ENCODE results near the gene RAB9A. TPM values are rescaled to one million over a fixed set of nuclear protein-coding genes. Genes with fewer than 3 reads are reported as not detected.
A peak's percentile ranks its signal among the peaks of the same experiment; 100 is the strongest.

Gene RAB9A
- total RNA-seq, 1 donor from 2014 or later = 34.2 TPM

DNA sequence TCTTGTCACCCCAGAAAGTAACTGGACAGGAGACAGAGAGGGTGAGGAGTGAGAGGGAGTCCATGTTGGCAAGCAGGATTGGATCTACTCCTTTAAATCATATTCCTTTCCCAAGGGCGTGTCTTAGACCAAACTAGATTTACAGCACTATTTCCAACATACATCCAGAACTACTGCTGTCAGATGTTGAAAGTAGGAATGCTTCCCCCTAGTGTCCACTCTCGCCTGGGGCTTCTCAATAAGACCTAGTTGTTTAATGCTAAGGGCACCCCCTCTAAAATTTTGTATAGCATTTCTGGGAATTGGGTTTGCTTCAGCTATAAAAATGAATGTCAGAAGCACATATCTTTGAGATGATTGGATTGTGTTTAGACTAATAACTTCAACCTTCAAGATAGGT, 58.9 kb downstream of the RAB9A start:
- Mint-ChIP-seq H3K27me3 (ENCODE audit: low read depth, unreplicated experiment) (no peaks in the 10 kb centered on the region), H3K9me3 (ENCODE audit: unreplicated experiment) (no peaks in the 10 kb centered on the region), H3K4me3 (ENCODE audit: unreplicated experiment) (no peak overlapping the region), H3K36me3 (ENCODE audit: low read depth, unreplicated experiment) (no peaks in the 10 kb centered on the region), H3K4me1 (ENCODE audit: low read depth, unreplicated experiment) (peaks cover 5% of the 10 kb centered on the region), H3K27ac (ENCODE audit: unreplicated experiment) (no peak overlapping the region)
- no peaks in the 10 kb centered on the region for H3K79me2 ChIP-seq (ENCODE audit: insufficient read depth, low read length)
- H2AFZ ChIP-seq (ENCODE audit: low read depth, low read length) = no peak overlapping the region
- H3K4me2 ChIP-seq (ENCODE audit: low read length) = no peak overlapping the region
- no peaks in the 10 kb centered on the region for H3K4me1 ChIP-seq (ENCODE audit: insufficient read depth, low read length)
- no peak for TF ChIP-seq EZH2 (IDR thresholded peaks at IDR 0.05; ENCODE audit: insufficient read depth, low read length)
- TF ChIP-seq, protein P1, sequence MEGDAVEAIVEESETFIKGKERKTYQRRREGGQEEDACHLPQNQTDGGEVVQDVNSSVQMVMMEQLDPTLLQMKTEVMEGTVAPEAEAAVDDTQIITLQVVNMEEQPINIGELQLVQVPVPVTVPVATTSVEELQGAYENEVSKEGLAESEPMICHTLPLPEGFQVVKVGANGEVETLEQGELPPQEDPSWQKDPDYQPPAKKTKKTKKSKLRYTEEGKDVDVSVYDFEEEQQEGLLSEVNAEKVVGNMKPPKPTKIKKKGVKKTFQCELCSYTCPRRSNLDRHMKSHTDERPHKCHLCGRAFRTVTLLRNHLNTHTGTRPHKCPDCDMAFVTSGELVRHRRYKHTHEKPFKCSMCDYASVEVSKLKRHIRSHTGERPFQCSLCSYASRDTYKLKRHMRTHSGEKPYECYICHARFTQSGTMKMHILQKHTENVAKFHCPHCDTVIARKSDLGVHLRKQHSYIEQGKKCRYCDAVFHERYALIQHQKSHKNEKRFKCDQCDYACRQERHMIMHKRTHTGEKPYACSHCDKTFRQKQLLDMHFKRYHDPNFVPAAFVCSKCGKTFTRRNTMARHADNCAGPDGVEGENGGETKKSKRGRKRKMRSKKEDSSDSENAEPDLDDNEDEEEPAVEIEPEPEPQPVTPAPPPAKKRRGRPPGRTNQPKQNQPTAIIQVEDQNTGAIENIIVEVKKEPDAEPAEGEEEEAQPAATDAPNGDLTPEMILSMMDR (IDR thresholded peaks at IDR 0.05; ENCODE audit: insufficient read depth, low read depth, low read length) = peak; percentile 47
- FAIRE-seq (peak; percentile 99), DNase-seq (ENCODE audit: low read depth) (peak; percentile 42)
- no peaks in the 10 kb centered on the region for H3K9me3 ChIP-seq (ENCODE audit: insufficient read depth, low read depth, low read length)
- H3K36me3 ChIP-seq (ENCODE audit: insufficient read depth, low read length) = peaks cover 6% of the 10 kb centered on the region
- no peak overlapping the region for H3K27ac ChIP-seq (ENCODE audit: low read depth, low read length)
- H3K27me3 ChIP-seq (ENCODE audit: insufficient read depth, low read length) = no peaks in the 10 kb centered on the region
- no peak overlapping the region for H3K9ac ChIP-seq (ENCODE audit: low read length)
- H4K20me1 ChIP-seq (ENCODE audit: insufficient read depth, low read length) = no peaks in the 10 kb centered on the region
- no peak overlapping the region for H3K4me3 ChIP-seq (ENCODE audit: insufficient read depth, low read depth, low read length)

DNA sequence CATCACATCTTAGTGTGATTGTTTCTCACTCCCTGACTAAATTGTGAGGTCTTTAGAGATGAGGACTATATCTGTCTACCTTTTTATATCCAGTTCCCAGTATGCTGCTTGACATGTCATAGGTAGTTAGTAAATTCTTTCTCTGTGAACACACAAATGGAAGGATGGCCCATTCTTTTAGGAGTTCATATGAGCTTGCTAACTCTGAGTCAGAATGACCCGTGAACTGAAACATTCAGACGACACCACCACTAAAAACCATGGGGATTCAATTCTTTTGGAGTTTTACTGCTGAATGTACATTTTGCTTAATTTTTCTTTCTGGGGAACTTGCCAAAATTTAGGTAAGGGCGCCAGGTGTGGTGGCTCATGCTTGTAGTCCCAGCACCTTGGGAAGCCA, 59.6 kb downstream of the RAB9A start:
- H3K27me3 Mint-ChIP-seq (ENCODE audit: low read depth, unreplicated experiment) = no peaks in the 10 kb centered on the region
- H3K27ac ChIP-seq (ENCODE audit: low read depth, low read length) = peak overlapping the region; percentile 18
- no peaks in the 10 kb centered on the region for H3K36me3 Mint-ChIP-seq (ENCODE audit: low read depth, unreplicated experiment)
- no peaks in the 10 kb centered on the region for H3K4me1 ChIP-seq (ENCODE audit: insufficient read depth, low read length)
- H3K27ac Mint-ChIP-seq (ENCODE audit: unreplicated experiment) = no peak overlapping the region
- no peaks in the 10 kb centered on the region for H3K79me2 ChIP-seq (ENCODE audit: insufficient read depth, low read length)
- DNase-seq (ENCODE audit: low read depth) (no peak), FAIRE-seq (peak; percentile 77)
- peaks cover 5% of the 10 kb centered on the region for H3K4me1 Mint-ChIP-seq (ENCODE audit: low read depth, unreplicated experiment)
- no peak overlapping the region for H2AFZ ChIP-seq (ENCODE audit: low read depth, low read length)
- peaks cover 6% of the 10 kb centered on the region for H3K36me3 ChIP-seq (ENCODE audit: insufficient read depth, low read length)
- H4K20me1 ChIP-seq (ENCODE audit: insufficient read depth, low read length) = no peaks in the 10 kb centered on the region
- no peaks in the 10 kb centered on the region for H3K9me3 ChIP-seq (ENCODE audit: insufficient read depth, low read depth, low read length)
- TF ChIP-seq EZH2 (IDR thresholded peaks at IDR 0.05; ENCODE audit: insufficient read depth, low read length) = no peak
- TF ChIP-seq, protein P1 (IDR thresholded peaks at IDR 0.05; ENCODE audit: insufficient read depth, low read depth, low read length) = no peak
- H3K4me3 Mint-ChIP-seq (ENCODE audit: unreplicated experiment) = no peak overlapping the region
- H3K27me3 ChIP-seq (ENCODE audit: insufficient read depth, low read length) = no peaks in the 10 kb centered on the region
- H3K4me3 ChIP-seq (ENCODE audit: insufficient read depth, low read depth, low read length) = no peak overlapping the region
- no peaks in the 10 kb centered on the region for H3K9me3 Mint-ChIP-seq (ENCODE audit: unreplicated experiment)
- no peak overlapping the region for H3K4me2 ChIP-seq (ENCODE audit: low read length)
- peak overlapping the region; percentile 28 for H3K9ac ChIP-seq (ENCODE audit: low read length)

DNA sequence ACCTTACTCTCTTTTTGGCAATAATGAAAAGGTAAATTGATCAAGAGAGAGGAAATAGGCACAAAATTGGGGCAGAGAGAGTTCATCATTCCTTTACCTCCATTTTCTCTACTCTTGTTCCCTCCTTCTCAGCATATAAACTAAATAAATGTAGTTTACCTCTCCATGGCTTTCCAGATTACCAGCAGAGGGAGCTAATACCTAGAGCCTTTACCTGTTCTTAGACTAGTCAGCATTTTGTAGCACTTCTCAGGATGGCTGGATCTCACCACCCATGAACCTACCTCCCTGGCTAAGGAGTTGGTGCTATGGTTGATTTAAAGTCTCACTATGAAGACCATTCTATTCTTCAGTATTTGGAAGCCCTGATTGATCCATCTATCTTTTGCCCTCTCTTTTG, 61.3 kb downstream of the RAB9A start:
- H3K9me3 Mint-ChIP-seq (ENCODE audit: unreplicated experiment) = no peaks in the 10 kb centered on the region
- Histone ChIP-seq H3K27ac (ENCODE audit: low read depth, low read length) (no peak overlapping the region), H3K4me1 (ENCODE audit: insufficient read depth, low read length) (no peaks in the 10 kb centered on the region), H3K27me3 (ENCODE audit: insufficient read depth, low read length) (no peaks in the 10 kb centered on the region), H2AFZ (ENCODE audit: low read depth, low read length) (no peak overlapping the region), H3K36me3 (ENCODE audit: insufficient read depth, low read length) (peaks cover 4% of the 10 kb centered on the region), H3K4me2 (ENCODE audit: low read length) (no peak overlapping the region), H3K9me3 (ENCODE audit: insufficient read depth, low read depth, low read length) (no peaks in the 10 kb centered on the region), H3K9ac (ENCODE audit: low read length) (no peak overlapping the region), H4K20me1 (ENCODE audit: insufficient read depth, low read length) (no peaks in the 10 kb centered on the region), H3K4me3 (ENCODE audit: insufficient read depth, low read depth, low read length) (no peak overlapping the region), H3K79me2 (ENCODE audit: insufficient read depth, low read length) (no peaks in the 10 kb centered on the region)
- FAIRE-seq (peak; percentile 98), DNase-seq (ENCODE audit: low read depth) (peak; percentile 16)
- peaks cover 5% of the 10 kb centered on the region for H3K4me1 Mint-ChIP-seq (ENCODE audit: low read depth, unreplicated experiment)
- H3K36me3 Mint-ChIP-seq (ENCODE audit: low read depth, unreplicated experiment) = no peaks in the 10 kb centered on the region
- no peak overlapping the region for H3K4me3 Mint-ChIP-seq (ENCODE audit: unreplicated experiment)
- TF ChIP-seq, protein P1 (IDR thresholded peaks at IDR 0.05; ENCODE audit: insufficient read depth, low read depth, low read length) = peak; percentile 49
- TF ChIP-seq EZH2 (IDR thresholded peaks at IDR 0.05; ENCODE audit: insufficient read depth, low read length) = no peak
- no peaks in the 10 kb centered on the region for H3K27me3 Mint-ChIP-seq (ENCODE audit: low read depth, unreplicated experiment)
- H3K27ac Mint-ChIP-seq (ENCODE audit: unreplicated experiment) = no peak overlapping the region
